Measurements from ENCODE around the gene HSPA13. TPM values are rescaled to one million over a fixed set of nuclear protein-coding genes. Genes with fewer than 3 reads are reported as not detected.

Gene HSPA13
- polyA plus RNA-seq, 1 of the 3 experiments (the other 2 are of a cell fraction) = 10.5 TPM

- H3K27me3 ChIP-seq (ENCODE audit: insufficient read depth) = no peaks in the 10 kb centered on the region
- H3K9ac ChIP-seq = no peak overlapping the region
- H3K9me3 ChIP-seq = no peaks in the 10 kb centered on the region
- 0% methylated on average over 1 of the region's 1 CpG for WGBS (ENCODE audit: low lambda C conversion rate)
- no peaks in the 10 kb centered on the region for H3K79me2 ChIP-seq (ENCODE audit: insufficient read depth)
- no peak overlapping the region for H2AFZ ChIP-seq (ENCODE audit: low read depth)
- ChIA-PET CTCF (interaction anchor here (0.5 to 1.8 kb wide), 11 partner anchors 11 to 1423 kb away, joined by 3 to 11 read pairs (median 4); partner anchors contain the start of gene HSPA13), POLR2A (no interaction called here)
- no peaks in the 10 kb centered on the region for H3K36me3 ChIP-seq (replicated peaks in 1 of 2; ENCODE audit: control insufficient read depth in 1 of 2, insufficient read depth in 2 of 2, low read length in 1 of 2)
- no peaks in the 10 kb centered on the region for H4K20me1 ChIP-seq (ENCODE audit: insufficient read depth)
- H3K9me2 ChIP-seq = no peaks in the 10 kb centered on the region
- no peak overlapping the region for H3K4me2 ChIP-seq
- TF ChIP-seq SMC3 (IDR thresholded peaks at IDR 0.05; ENCODE audit: low read depth, low read length) (peak; percentile 49; the same call in 1 of the 2 replicates), FOXM1 (IDR thresholded peaks at IDR 0.05; ENCODE audit: low read depth) (no peak), IRF3 (IDR thresholded peaks at IDR 0.05; ENCODE audit: low read depth, low read length) (no peak), FOXJ3 (CRISPR knock-in tag; IDR thresholded peaks at IDR 0.05) (no peak), NFIC (IDR thresholded peaks at IDR 0.05; ENCODE audit: borderline replicate concordance) (no peak), RFX5 (IDR thresholded peaks at IDR 0.05; ENCODE audit: low read length) (no peak), MEF2A (IDR thresholded peaks at IDR 0.05; ENCODE audit: borderline replicate concordance, low read depth) (no peak), CTCF (IDR thresholded peaks at IDR 0.05) (peak; percentile 71), TCF12 (IDR thresholded peaks at IDR 0.05) (no peak), MXI1 (IDR thresholded peaks at IDR 0.05; ENCODE audit: low read depth, low read length) (no peak), JUND (IDR thresholded peaks at IDR 0.05) (no peak), EZH2phosphoT487 (IDR thresholded peaks at IDR 0.05; ENCODE audit: borderline replicate concordance, low read depth) (no peak), GABPA (IDR thresholded peaks at IDR 0.05; ENCODE audit: low read depth) (no peak), CHD2 (IDR thresholded peaks at IDR 0.05; ENCODE audit: low read length, partially characterized antibody) (no peak), SIN3A (IDR thresholded peaks at IDR 0.05; ENCODE audit: borderline replicate concordance, low read depth, low read length) (no peak), REST (IDR thresholded peaks at IDR 0.05; ENCODE audit: low read depth, low read length) (no peak), PBX3 (IDR thresholded peaks at IDR 0.05) (no peak), USF2 (IDR thresholded peaks at IDR 0.05; ENCODE audit: borderline replicate concordance, low read depth, low read length) (no peak), MAX (IDR thresholded peaks at IDR 0.05; ENCODE audit: low read depth) (no peak), YY1 (IDR thresholded peaks at IDR 0.05; ENCODE audit: low read depth) (no peak), RAD21 (IDR thresholded peaks at IDR 0.05; ENCODE audit: low read length) (peak; percentile 71), EP300 (IDR thresholded peaks at IDR 0.05; ENCODE audit: borderline replicate concordance in 1 of 2, low read depth in 1 of 2, low read length in 1 of 2) (no peak), GATA2 (CRISPR knock-in tag; IDR thresholded peaks at IDR 0.05) (no peak)
- H3K4me3 ChIP-seq (ENCODE audit: low read depth in 2 of 2, low read length in 1 of 2) = no peak overlapping the region
- H3K4me1 ChIP-seq (ENCODE audit: control insufficient read depth in 1 of 2, insufficient read depth in 2 of 2, low read depth in 1 of 2, low read length in 1 of 2) = no peaks in the 10 kb centered on the region
- H3K27ac ChIP-seq (ENCODE audit: low read depth in 2 of 2, low read length in 1 of 2) = no peak overlapping the region
- peak; percentile 24 for DNase-seq
- H3F3A ChIP-seq (replicated peaks; ENCODE audit: insufficient read depth) = no peaks in the 10 kb centered on the region
These were observed 20.9 kb upstream of the HSPA13 start for GRCh38 chr21:14403681-14404318.
